Urinary bladder (tissue), 4 donors: ENCODE measurements around the gene DUSP10. TPM values are rescaled to one million over a fixed set of nuclear protein-coding genes. Genes with fewer than 3 reads are reported as not detected.

Experiments
- DNase-seq: peaks from one replicate; pipeline ENCODE4 v3.0.0-alpha.2; 2015; ENCODE audit errors: extremely low spot score
- H3K27ac ChIP-seq: one replicate; pipeline ENCODE4 v1.5.1; 2013; ENCODE audit warnings: low read depth, mild to moderate bottlenecking, moderate library complexity
- H3K36me3 ChIP-seq: one replicate; pipeline ENCODE4 v1.6.1; 2013; ENCODE audit warnings: mild to moderate bottlenecking, moderate library complexity; ENCODE audit not compliant: insufficient read depth
- H3K4me1 ChIP-seq: one replicate; pipeline ENCODE4 v1.6.1; 2013; ENCODE audit warnings: mild to moderate bottlenecking, moderate library complexity; ENCODE audit not compliant: insufficient read depth
- H3K4me3 ChIP-seq: one replicate; pipeline ENCODE4 v1.5.1; 2013; ENCODE audit warnings: low read depth, low read length
- WGBS: extraction: QIAGEN DNeasy Blood & Tissue Kit; methylation state at CpG from one replicate; pipeline ENCODE4 v1.1.7; 2013; 5-methylcytosine and 5-hydroxymethylcytosine counted together
- polyA plus RNA-seq: library from polyadenylated mRNA; stranded (reverse); fragments of 200-250 nt; gene quantifications from one replicate; pipeline ENCODE4 v1.2.3, GENCODE V29; 2013
- total RNA-seq: library from RNA; depleted of rRNA; stranded (reverse); fragments of >200 nt; gene quantifications from one replicate; pipeline ENCODE4 v1.2.3, GENCODE V29; 2014
- donor health status: healthy with polysubstance abuse.
- donor health status: healthy.

The DUSP10 gene
- total and polyA plus RNA-seq, 2 donors = 5.5 to 15.6 TPM

- no peak for DNase-seq
- H3K27ac ChIP-seq = no peak overlapping the region
- H3K36me3 ChIP-seq = no peaks in the 10 kb centered on the region
- H3K4me3 ChIP-seq = no peak overlapping the region
- H3K4me1 ChIP-seq = no peaks in the 10 kb centered on the region
Observed at GRCh38 chr1:221696027-221696426, 45.9 kb downstream of the DUSP10 start.

GRCh38 chr1:221695301-221695700, 46.6 kb downstream of the DUSP10 start:
- no peaks in the 10 kb centered on the region for H3K36me3 ChIP-seq
- WGBS = 78% methylated on average over 1 of the region's 1 CpG
- no peaks in the 10 kb centered on the region for H3K4me1 ChIP-seq
- H3K4me3 ChIP-seq = no peak overlapping the region
- H3K27ac ChIP-seq = no peak overlapping the region
- no peak for DNase-seq

DNA sequence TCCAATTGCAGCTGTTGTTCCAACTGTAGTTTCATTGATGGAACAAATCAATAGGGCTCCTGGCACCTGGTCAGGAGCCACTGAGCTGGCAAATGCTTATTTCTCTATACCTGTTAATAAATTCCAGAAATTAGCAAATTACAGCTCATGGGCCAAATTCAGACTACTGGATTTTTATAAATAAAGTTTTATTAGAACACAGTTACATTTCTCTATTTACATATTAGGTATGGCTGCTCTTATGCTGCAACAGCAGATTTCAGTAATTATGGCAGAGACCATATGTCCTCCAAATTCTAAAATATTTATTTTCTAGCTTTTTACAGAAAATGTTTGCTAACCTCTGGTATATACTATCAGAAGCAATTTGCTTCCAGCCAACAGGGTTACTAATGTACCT, 47.8 kb downstream of the DUSP10 start:
- H3K36me3 ChIP-seq = no peaks in the 10 kb centered on the region
- DNase-seq = no peak
- H3K4me1 ChIP-seq = no peaks in the 10 kb centered on the region
- no peak overlapping the region for H3K27ac ChIP-seq
- no peak overlapping the region for H3K4me3 ChIP-seq

- Histone ChIP-seq H3K4me3 (no peak overlapping the region), H3K4me1 (no peaks in the 10 kb centered on the region), H3K36me3 (no peaks in the 10 kb centered on the region), H3K27ac (no peak overlapping the region)
- DNase-seq = no peak
- WGBS = 89% methylated on average over 2 of the region's 2 CpGs
Observed at GRCh38 chr1:221693087-221693486, 48.8 kb downstream of the DUSP10 start.

DNA sequence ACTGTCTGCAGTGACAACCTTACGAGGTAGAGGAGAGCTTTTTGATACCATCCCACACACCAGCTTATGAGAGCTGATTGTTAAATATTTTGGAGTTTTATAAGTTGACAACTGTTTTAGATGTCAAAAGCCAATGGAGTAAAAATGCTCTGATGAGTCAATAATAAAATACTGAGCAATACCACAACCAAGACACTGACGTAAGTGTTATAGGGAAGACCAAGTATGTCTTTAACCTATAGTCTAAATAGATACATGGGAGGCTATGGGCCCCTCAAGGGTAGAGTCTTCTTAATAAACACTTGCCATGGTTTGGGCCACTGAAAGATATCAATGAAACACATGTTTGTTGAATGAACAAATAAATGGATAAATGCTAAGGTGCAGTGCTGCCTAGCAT, 49.2 kb downstream of the DUSP10 start:
- DNase-seq = no peak
- Histone ChIP-seq H3K4me3 (no peak overlapping the region), H3K36me3 (no peaks in the 10 kb centered on the region), H3K27ac (no peak overlapping the region), H3K4me1 (no peaks in the 10 kb centered on the region)
- 65% methylated on average over 2 of the region's 2 CpGs for WGBS

- Histone ChIP-seq H3K36me3 (no peaks in the 10 kb centered on the region), H3K4me3 (no peak overlapping the region), H3K27ac (no peak overlapping the region), H3K4me1 (no peaks in the 10 kb centered on the region)
- DNase-seq = no peak
Observed at GRCh38 chr1:221691261-221691660, 50.6 kb downstream of the DUSP10 start.

DNA sequence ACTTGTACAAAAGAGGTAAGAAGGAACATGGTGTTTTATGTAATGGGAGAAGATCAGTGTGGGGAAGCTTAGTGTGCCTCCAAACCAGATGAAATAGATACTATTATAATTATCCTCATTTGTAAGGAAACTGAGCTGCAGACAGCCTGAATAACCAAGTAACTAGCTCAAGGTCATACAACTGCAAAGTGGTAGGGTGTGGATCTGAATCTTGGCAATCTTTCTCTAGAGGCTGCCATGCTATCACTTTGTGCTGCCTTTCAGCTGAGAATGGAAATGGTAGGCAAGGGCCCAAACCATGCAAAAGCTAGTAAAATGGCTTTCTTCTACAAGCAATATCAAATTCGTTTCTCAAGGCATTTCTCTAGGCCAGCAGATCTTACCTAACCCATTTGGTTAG, 51.0 kb downstream of the DUSP10 start:
- H3K36me3 ChIP-seq = no peaks in the 10 kb centered on the region
- H3K4me1 ChIP-seq = no peaks in the 10 kb centered on the region
- DNase-seq = no peak
- WGBS = 87% methylated on average over 1 of the region's 1 CpG
- no peak overlapping the region for H3K4me3 ChIP-seq
- H3K27ac ChIP-seq = no peak overlapping the region

- Histone ChIP-seq H3K4me3 (no peak overlapping the region), H3K36me3 (no peaks in the 10 kb centered on the region), H3K4me1 (no peaks in the 10 kb centered on the region), H3K27ac (no peak overlapping the region)
- 89% methylated on average over 3 of the region's 3 CpGs for WGBS
- DNase-seq = no peak
Observed at GRCh38 chr1:221689138-221689537, 52.8 kb downstream of the DUSP10 start.

DNA sequence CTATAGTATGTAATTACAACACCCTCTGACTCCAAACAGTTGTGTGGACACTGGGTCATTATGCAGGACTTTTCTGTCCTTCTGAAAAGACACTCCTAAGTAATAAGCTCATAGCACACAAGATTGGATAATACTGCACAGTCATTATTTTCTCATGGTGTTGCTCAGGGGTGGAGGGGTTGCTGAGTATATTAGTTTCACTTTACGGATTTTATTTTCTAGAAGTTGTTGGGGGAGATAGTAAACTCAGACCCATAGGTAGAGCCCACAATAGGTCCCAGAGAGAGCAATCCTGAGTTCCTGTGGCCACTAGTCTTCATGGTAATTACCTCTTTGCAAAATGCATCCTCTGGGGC, 53.4 kb downstream of the DUSP10 start:
- DNase-seq = no peak
- Histone ChIP-seq H3K27ac (no peak overlapping the region), H3K4me3 (no peak overlapping the region), H3K36me3 (no peaks in the 10 kb centered on the region), H3K4me1 (no peaks in the 10 kb centered on the region)
- 88% methylated on average over 1 of the region's 1 CpG for WGBS

GRCh38 chr1:221687836-221688487, 53.9 kb downstream of the DUSP10 start:
- no peaks in the 10 kb centered on the region for H3K4me1 ChIP-seq
- H3K27ac ChIP-seq = no peak overlapping the region
- DNase-seq = no peak
- H3K36me3 ChIP-seq = no peaks in the 10 kb centered on the region
- 38% methylated on average over 4 of the region's 4 CpGs for WGBS
- H3K4me3 ChIP-seq = no peak overlapping the region

DNA sequence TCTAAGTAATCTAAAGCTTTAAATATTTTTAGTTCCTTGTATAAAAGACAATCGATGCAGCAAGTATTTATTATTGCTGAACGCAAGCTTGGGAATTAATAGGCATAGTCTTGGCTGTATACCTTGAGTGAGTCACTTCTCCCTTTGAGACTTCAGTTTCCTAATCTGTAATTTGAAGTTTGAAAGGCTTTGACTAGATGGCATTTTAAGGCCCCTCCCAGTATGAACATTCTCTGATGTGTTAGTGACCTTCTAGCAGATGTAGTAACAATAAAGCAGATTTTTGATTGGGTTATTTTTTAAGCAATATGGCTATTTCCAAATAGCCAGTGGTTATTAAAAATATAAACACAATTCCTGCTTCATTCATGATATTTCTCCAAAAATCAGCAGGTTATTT, 58.2 kb downstream of the DUSP10 start:
- DNase-seq = no peak
- no peaks in the 10 kb centered on the region for H3K4me1 ChIP-seq
- H3K36me3 ChIP-seq = no peaks in the 10 kb centered on the region
- H3K27ac ChIP-seq = no peak overlapping the region
- H3K4me3 ChIP-seq = no peak overlapping the region
- 53% methylated on average over 2 of the region's 2 CpGs for WGBS

GRCh38 chr1:221680085-221680484, 61.8 kb downstream of the DUSP10 start:
- Histone ChIP-seq H3K4me3 (no peak overlapping the region), H3K36me3 (no peaks in the 10 kb centered on the region), H3K27ac (no peak overlapping the region), H3K4me1 (no peaks in the 10 kb centered on the region)
- no peak for DNase-seq
- WGBS = 87% methylated on average over 2 of the region's 2 CpGs

DNA sequence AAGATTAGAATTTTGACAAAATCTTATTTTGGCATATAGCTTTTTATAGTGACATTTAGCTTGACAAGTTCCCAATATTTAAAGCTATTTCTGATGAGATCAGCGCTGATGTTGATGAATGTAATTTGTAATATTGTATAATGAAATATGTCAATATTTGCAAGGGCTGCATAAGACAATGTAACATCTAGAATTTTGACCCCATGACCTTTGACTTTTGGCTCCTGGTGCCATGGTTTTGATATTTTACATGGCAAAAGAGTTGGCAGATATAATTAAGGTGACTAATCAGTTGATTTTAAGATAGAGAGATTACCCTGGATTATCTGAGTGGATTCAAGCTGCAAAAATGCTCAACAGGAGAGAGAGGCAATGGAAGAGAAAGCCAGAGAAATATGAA, 63.9 kb downstream of the DUSP10 start:
- Histone ChIP-seq H3K4me1 (no peaks in the 10 kb centered on the region), H3K27ac (no peak overlapping the region), H3K36me3 (no peaks in the 10 kb centered on the region), H3K4me3 (no peak overlapping the region)
- WGBS = 94% methylated on average over 1 of the region's 1 CpG
- DNase-seq = no peak

DNA sequence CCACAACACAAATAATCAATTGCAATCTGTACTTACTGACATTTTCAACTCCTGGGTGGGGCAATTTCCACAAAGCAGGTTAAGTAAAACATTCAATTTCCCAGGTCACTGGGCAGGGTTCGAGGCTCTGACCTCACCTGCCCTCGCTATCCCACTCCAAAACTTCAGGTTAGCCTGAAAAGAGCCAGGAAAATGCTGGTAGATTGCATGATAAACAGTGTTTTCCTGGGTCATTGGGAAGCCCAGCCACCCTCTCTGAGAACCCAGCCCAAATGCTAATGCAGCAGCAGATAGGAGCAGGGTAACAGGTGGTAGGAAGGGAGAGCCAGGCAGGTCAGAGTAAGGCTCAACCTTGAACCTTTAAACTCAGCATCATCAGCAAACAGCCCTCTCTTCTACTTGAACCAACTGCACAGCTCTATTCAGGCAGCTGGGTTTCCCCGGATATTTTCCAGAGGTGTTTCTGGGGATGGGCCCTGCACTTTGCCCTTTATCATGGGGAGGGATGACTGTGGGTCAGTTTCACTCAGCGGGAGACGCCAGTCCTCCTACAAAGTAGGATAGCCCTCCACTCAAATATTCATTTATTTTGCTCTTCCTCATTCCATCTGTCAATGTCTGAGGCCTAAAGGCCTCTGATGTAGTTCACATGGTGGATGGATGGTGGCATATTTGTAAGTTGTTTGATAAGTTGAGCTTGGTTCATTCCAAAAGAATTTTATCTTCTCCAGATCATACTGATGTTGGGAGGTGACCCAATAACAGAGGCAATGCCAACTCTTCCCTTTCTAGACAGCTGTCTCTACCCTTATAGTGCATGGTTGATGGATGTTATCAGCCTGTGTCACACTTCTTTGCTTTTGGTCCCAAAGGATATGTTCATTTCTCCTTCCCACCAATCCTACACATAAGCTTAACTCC, 65.7 kb downstream of the DUSP10 start:
- H3K4me3 ChIP-seq = no peak overlapping the region
- no peaks in the 10 kb centered on the region for H3K36me3 ChIP-seq
- H3K4me1 ChIP-seq = no peaks in the 10 kb centered on the region
- 78% methylated on average over 5 of the region's 5 CpGs for WGBS
- H3K27ac ChIP-seq = no peak overlapping the region
- no peak for DNase-seq
